Karpas-422 (cell line): ENCODE results near the gene ASTN2. TPM values are rescaled to one million over a fixed set of nuclear protein-coding genes. Genes with fewer than 3 reads are reported as not detected.
"Not testable (repeated sequence)": the region's sequence is repeated elsewhere in the genome, so short reads cannot be mapped to it uniquely, and the experiment has no call there.

ENCODE experiments used
- DNase-seq: peaks from one replicate; pipeline ENCODE4 v3.0.0-alpha.2; 2015
- H2AFZ ChIP-seq: fragments of 200-600 bp; sonication (generic); 2 replicates; pipeline ENCODE4 v1.6.1; 2014; ENCODE audit warnings: antibody characterized with exemption, low read length, mixed read lengths
- H3K27ac ChIP-seq: fragments of 200-600 bp; sonication (generic); 2 replicates; pipeline ENCODE4 v1.5.1; 2014; ENCODE audit warnings: mild to moderate bottlenecking, low read length, moderate library complexity
- H3K27me3 ChIP-seq: fragments of 200-600 bp; sonication (generic); 2 replicates; pipeline ENCODE4 v1.6.1; 2014; ENCODE audit warnings: low read length, mixed read lengths
- H3K36me3 ChIP-seq: fragments of 200-600 bp; sonication (generic); 2 replicates; pipeline ENCODE4 v1.6.1; 2014; ENCODE audit warnings: low read length, mixed read lengths; ENCODE audit not compliant: insufficient read depth
- H3K4me1 ChIP-seq: fragments of 200-600 bp; sonication (generic); 2 replicates; pipeline ENCODE4 v1.6.1; 2014; ENCODE audit warnings: mild to moderate bottlenecking, low read length, mixed read lengths
- H3K4me2 ChIP-seq: fragments of 200-600 bp; sonication (generic); 2 replicates; pipeline ENCODE4 v1.6.1; 2014; ENCODE audit warnings: low read length, low read depth, mild to moderate bottlenecking; ENCODE audit not compliant: poor library complexity, severe bottlenecking
- H3K4me3 ChIP-seq: fragments of 200-600 bp; sonication (generic); 2 replicates; pipeline ENCODE4 v1.5.1; 2014; ENCODE audit warnings: mild to moderate bottlenecking, antibody characterized with exemption, low read length, mixed read lengths
- H3K79me2 ChIP-seq: fragments of 200-600 bp; sonication (generic); 2 replicates; pipeline ENCODE4 v1.6.1; 2014; ENCODE audit warnings: mild to moderate bottlenecking, low read length, mixed read lengths
- H3K9ac ChIP-seq: fragments of 200-600 bp; sonication (generic); 2 replicates; pipeline ENCODE4 v1.6.0; 2014; ENCODE audit warnings: low read length
- H3K9me2 ChIP-seq: fragments of 200-600 bp; sonication (generic), shearing (Covaris generic); replicated peaks from 2 replicates; pipeline ENCODE4 v1.6.0; 2014; ENCODE audit warnings: mild to moderate bottlenecking, low read length, moderate library complexity; ENCODE audit not compliant: insufficient read depth
- H3K9me3 ChIP-seq: fragments of 300-700, 200-600 bp; sonication (generic); 2 replicates; pipeline ENCODE4 v1.6.1; 2014; ENCODE audit warnings: low read length, mixed read lengths
- H4K20me1 ChIP-seq: fragments of 200-600 bp; sonication (generic); 2 replicates; pipeline ENCODE4 v1.6.1; 2014; ENCODE audit warnings: mild to moderate bottlenecking, antibody characterized with exemption, low read length, low read depth; ENCODE audit not compliant: insufficient read depth
- total RNA-seq: library from RNA; depleted of rRNA; stranded (reverse); fragments of >200 nt; shearing (Covaris generic); gene quantifications from 2 replicates; pipeline ENCODE4 v1.2.3, GENCODE V29; 2014; ENCODE audit warnings: low replicate concordance

Gene ASTN2
- total RNA-seq, 1 experiment from 2014 or later, result 5.3 TPM

DNA sequence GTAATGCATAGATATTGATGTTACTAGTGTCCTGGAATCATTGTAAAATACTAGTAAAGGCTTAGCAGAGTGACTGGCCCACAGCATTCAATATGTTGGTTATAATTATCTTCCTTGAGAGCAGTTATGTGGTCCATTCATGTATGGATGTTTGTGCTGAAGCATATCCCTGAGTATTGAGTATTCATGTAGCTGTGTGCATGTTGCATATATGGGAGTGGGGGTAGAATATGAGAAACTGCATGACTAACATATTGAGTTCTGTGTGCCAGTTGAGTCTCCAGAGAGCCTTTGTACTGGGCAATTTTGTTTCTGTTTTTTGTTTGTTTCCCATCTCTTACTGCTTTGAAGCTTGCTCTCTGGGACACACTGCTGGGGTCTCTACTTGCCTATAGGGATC, 950.4 kb downstream of the ASTN2 start:
- Histone ChIP-seq H3K4me3 (no peak overlapping the region), H3K4me2 (no peak overlapping the region), H3K79me2 (no peaks in the 10 kb centered on the region), H3K9me3 (no peaks in the 10 kb centered on the region), H4K20me1 (no peaks in the 10 kb centered on the region), H3K36me3 (no peaks in the 10 kb centered on the region), H3K27ac (no peak overlapping the region), H3K9ac (no peak overlapping the region), H3K9me2 (no peaks in the 10 kb centered on the region), H3K27me3 (no peaks in the 10 kb centered on the region), H3K4me1 (no peaks in the 10 kb centered on the region), H2AFZ (no peak overlapping the region)
- DNase-seq, result no peak

DNA sequence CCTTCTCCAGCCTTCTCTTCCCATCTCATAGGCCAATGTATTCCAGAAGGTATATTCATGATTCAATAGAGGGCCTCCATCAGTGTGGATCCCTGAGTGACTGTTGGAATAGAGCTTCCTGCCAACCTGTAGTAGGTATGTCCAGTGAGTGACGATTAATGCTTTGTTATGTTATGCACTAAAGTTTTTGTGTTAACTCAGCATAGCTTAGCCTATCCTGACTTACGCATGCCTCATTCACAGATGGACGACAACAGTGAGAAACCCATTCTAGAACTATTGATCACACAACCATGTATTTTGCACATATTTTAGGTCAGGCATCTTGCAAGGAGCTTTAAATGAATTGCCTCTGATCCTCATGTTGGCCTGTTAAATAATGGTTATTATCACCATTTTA, 953.2 kb downstream of the ASTN2 start:
- Histone ChIP-seq H3K36me3 (no peaks in the 10 kb centered on the region), H3K9me2 (no peaks in the 10 kb centered on the region), H3K4me2 (no peak overlapping the region), H3K9me3 (no peaks in the 10 kb centered on the region), H3K4me1 (no peaks in the 10 kb centered on the region), H3K27me3 (no peaks in the 10 kb centered on the region), H2AFZ (no peak overlapping the region), H4K20me1 (no peaks in the 10 kb centered on the region), H3K27ac (no peak overlapping the region), H3K4me3 (no peak overlapping the region), H3K79me2 (no peaks in the 10 kb centered on the region), H3K9ac (no peak overlapping the region)
- DNase-seq, result no peak

DNA sequence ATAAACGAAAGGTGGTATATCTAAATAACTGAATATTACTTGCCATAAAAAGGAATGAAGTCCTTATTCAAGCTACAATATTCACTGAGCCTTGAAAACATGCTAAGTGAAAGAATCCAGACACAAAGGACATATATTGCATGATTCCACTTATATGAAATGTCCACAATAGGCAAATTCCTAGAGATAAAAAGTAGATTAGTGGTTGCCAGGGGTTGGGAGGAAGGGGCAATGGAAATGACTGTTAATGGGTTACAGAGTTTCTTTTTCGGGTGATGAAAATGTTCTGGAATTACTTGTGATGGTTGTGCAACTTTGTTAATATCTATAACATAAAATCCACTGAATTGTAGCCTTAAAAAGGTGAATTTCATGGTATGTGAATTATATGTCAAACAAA, 954.8 kb downstream of the ASTN2 start:
- Histone ChIP-seq H3K27ac (no peak overlapping the region), H4K20me1 (no peaks in the 10 kb centered on the region), H3K4me1 (no peaks in the 10 kb centered on the region), H3K9me2 (no peaks in the 10 kb centered on the region), H3K4me2 (no peak overlapping the region), H3K79me2 (no peaks in the 10 kb centered on the region), H2AFZ (no peak overlapping the region), H3K4me3 (no peak overlapping the region), H3K9me3 (no peaks in the 10 kb centered on the region), H3K36me3 (no peaks in the 10 kb centered on the region), H3K9ac (no peak overlapping the region), H3K27me3 (no peaks in the 10 kb centered on the region)
- DNase-seq, result no peak

DNA sequence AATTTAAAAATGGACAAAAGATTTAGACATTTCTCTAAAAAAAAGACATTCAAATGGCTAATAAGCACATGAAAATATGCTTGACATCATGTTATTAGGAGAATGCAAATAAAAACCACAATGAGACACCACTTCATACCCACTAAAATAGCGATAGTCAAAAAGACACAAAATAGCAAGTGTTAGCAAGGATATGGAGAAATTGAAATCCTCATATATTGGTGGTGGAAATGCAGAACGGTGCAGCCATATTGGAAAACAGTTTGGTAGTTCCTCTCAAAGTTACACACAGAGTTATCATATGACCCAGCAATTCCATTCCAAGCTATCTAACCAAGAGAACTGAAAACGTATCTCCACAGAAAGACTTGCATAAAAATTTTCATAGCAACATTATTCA, 955.3 kb downstream of the ASTN2 start:
- Histone ChIP-seq H3K36me3 (no peaks in the 10 kb centered on the region), H3K4me2 (no peak overlapping the region), H3K9me2 (no peaks in the 10 kb centered on the region), H3K79me2 (no peaks in the 10 kb centered on the region), H2AFZ (no peak overlapping the region), H3K4me3 (no peak overlapping the region), H3K27me3 (no peaks in the 10 kb centered on the region), H3K4me1 (no peaks in the 10 kb centered on the region), H3K9ac (no peak overlapping the region), H3K9me3 (no peaks in the 10 kb centered on the region), H4K20me1 (no peaks in the 10 kb centered on the region), H3K27ac (no peak overlapping the region)
- no peak for DNase-seq

DNA sequence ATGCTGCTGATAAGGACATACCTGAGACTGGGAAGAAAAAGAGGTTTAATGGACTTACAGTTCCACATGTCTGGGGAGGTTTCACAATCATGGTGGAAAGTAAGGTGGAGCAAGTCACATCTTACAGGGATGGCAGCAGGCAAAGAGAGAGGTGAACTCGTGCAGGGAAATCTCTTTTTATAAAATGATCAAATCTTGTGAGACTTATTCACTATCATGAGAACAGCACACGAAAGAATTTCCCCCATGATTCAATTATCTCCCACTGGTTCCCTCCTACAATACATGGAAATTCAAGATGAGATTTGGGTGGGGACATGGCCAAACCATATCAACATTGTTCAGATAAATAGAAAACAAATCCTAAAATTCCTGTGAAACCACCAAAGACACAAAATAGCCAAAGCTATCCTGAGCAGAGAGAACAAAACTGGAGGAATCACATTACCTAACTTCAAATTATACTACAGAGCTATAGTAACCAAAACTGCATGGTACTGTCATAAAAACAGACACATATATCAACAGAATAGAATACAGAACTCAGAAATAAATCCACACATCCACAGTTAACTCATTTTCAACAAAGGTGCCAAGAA, 958.3 kb downstream of the ASTN2 start:
- Histone ChIP-seq H3K4me2 (no peak overlapping the region), H3K9ac (no peak overlapping the region), H3K9me3 (no peaks in the 10 kb centered on the region), H3K27ac (no peak overlapping the region), H2AFZ (no peak overlapping the region), H3K4me1 (no peaks in the 10 kb centered on the region), H3K79me2 (no peaks in the 10 kb centered on the region), H4K20me1 (no peaks in the 10 kb centered on the region), H3K4me3 (no peak overlapping the region), H3K27me3 (no peaks in the 10 kb centered on the region), H3K36me3 (no peaks in the 10 kb centered on the region), H3K9me2 (no peaks in the 10 kb centered on the region)
- DNase-seq, result no peak

DNA sequence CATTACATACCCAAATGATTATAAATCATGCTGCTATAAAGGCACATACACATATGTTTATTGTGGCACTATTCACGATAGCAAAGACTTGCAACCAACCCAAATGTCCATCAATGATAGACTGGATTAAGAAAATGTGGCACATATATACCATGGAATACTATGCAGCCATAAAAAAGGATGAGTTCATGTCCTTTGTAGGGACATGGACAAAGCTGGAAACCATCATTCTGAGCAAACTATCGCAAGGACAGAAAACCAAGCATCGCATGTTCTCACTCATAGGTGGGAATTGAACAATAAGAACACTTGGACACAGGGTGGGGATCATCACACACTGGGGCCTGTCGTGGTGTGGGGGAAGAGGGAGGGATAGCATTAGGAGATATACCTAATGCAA, 960.3 kb downstream of the ASTN2 start:
- H3K4me1 ChIP-seq, H3K4me3 ChIP-seq, H3K27ac ChIP-seq, H3K9ac ChIP-seq, H4K20me1 ChIP-seq, H3K36me3 ChIP-seq, H3K27me3 ChIP-seq, H3K9me2 ChIP-seq, DNase-seq, H3K9me3 ChIP-seq, H2AFZ ChIP-seq, H3K79me2 ChIP-seq, H3K4me2 ChIP-seq: not testable (repeated sequence)

DNA sequence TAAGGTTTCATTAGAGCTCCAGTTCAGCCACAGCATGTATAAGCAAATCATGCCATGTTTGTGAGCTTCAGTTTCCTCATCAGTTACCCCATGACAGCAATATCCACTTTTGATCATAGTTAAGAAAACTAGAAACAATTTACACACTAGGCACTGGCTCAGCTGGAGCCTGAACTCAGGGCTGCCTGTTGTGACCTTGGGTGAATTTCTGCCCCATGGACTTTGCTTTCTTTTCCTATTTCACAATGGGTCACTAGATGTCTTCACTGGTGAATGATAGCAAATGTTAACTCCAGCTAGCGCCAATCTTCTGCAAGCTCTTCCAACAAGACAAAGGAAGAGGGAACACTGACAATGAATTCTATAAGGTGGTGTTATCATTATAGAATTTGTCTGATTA, 961.1 kb downstream of the ASTN2 start:
- no peak for DNase-seq
- no peaks in the 10 kb centered on the region for H4K20me1 ChIP-seq
- H3K9ac ChIP-seq, result no peak overlapping the region
- no peak overlapping the region for H3K27ac ChIP-seq
- no peaks in the 10 kb centered on the region for H3K4me1 ChIP-seq
- H3K4me2 ChIP-seq, result no peak overlapping the region
- H3K36me3 ChIP-seq, result no peaks in the 10 kb centered on the region
- no peaks in the 10 kb centered on the region for H3K9me2 ChIP-seq
- no peaks in the 10 kb centered on the region for H3K9me3 ChIP-seq
- no peak overlapping the region for H2AFZ ChIP-seq
- no peaks in the 10 kb centered on the region for H3K27me3 ChIP-seq
- H3K4me3 ChIP-seq, result no peak overlapping the region
- no peaks in the 10 kb centered on the region for H3K79me2 ChIP-seq

DNA sequence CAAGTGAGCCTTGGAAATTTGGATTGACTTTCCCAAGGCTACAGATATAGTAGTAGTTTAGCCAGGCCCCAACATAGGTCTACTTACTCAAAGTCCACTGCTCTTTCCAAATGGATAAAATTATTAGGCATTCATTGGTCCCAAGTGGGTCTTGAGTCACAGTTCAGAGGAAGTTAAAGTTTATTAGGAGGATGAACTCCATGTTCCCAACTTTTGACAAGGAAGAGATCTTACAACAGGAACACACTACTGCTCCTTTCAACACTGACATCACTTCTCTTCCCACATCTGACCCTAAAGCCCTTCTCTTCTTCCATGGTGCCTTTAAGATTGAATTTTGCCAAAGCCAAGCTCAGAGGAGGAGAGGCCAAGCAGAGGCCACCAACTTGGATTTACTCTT, 962.2 kb downstream of the ASTN2 start:
- no peak overlapping the region for H2AFZ ChIP-seq
- H3K79me2 ChIP-seq, result no peaks in the 10 kb centered on the region
- no peaks in the 10 kb centered on the region for H3K36me3 ChIP-seq
- H4K20me1 ChIP-seq, result no peaks in the 10 kb centered on the region
- no peaks in the 10 kb centered on the region for H3K4me1 ChIP-seq
- H3K27me3 ChIP-seq, result no peaks in the 10 kb centered on the region
- no peak for DNase-seq
- no peak overlapping the region for H3K27ac ChIP-seq
- H3K9ac ChIP-seq, result no peak overlapping the region
- H3K9me3 ChIP-seq, result no peaks in the 10 kb centered on the region
- no peaks in the 10 kb centered on the region for H3K9me2 ChIP-seq
- H3K4me2 ChIP-seq, result no peak overlapping the region
- H3K4me3 ChIP-seq, result no peak overlapping the region

DNA sequence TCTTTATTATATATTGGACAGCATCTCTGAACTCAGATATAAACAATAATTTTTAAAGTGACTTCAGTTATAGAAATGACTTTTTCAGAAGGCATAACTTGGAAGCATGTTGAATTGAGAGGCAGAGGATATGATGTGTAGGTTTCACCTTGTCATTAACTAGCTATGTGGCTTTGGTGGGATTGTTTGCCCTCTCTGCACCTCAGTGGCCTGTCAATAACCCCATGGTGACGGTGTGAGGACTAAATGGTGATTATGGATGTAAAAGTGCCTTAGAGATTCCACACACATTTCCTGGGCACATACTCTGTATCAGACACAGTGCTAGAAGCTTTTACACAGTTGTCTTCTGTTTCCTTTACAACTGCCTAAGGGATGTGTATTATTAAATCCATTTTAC, 962.6 kb downstream of the ASTN2 start:
- no peaks in the 10 kb centered on the region for H3K4me1 ChIP-seq
- DNase-seq, result no peak
- no peaks in the 10 kb centered on the region for H3K27me3 ChIP-seq
- no peaks in the 10 kb centered on the region for H3K36me3 ChIP-seq
- no peak overlapping the region for H2AFZ ChIP-seq
- H3K9me2 ChIP-seq, result no peaks in the 10 kb centered on the region
- no peak overlapping the region for H3K9ac ChIP-seq
- no peak overlapping the region for H3K4me3 ChIP-seq
- H3K27ac ChIP-seq, result no peak overlapping the region
- H4K20me1 ChIP-seq, result no peaks in the 10 kb centered on the region
- H3K4me2 ChIP-seq, result no peak overlapping the region
- no peaks in the 10 kb centered on the region for H3K9me3 ChIP-seq
- H3K79me2 ChIP-seq, result no peaks in the 10 kb centered on the region
